Tibial artery (tissue), 4 donors: Measurements from ENCODE around the gene CTIF.

Experiments used
- DNase-seq, 2 donors: peaks; one replicate each; pipeline ENCODE4 v3.0.0-alpha.2; 2019
- H3K27ac ChIP-seq, 2 donors: fragments of 200-600 bp; sonication (generic) in 1 of 2; 1 replicate in 1 of 2; 2 replicates in 1 of 2; pipeline ENCODE4 v1.5.1; 2018 to 2019; ENCODE audit warnings: mild to moderate bottlenecking in 1 of 2
- H3K27me3 ChIP-seq, 2 donors: fragments of 200-600 bp; sonication (generic) in 1 of 2; one replicate each; pipeline versions ENCODE4 v1.5.1 to v1.6.0; 2016 to 2019
- H3K36me3 ChIP-seq, 3 donors: fragments of 200-600 bp; sonication (generic) in 2 of 3; one replicate each; pipeline ENCODE4 v1.5.1; 2016 to 2019; ENCODE audit warnings: mild to moderate bottlenecking in 2 of 3
- H3K4me1 ChIP-seq, 4 donors: fragments of 200-600 bp; sonication (generic) in 2 of 4; 1 replicate in 3 of 4; 2 replicates in 1 of 4; pipeline ENCODE4 v1.5.1; 2016 to 2019
- H3K4me3 ChIP-seq, 2 donors: fragments of 200-600 bp; sonication (generic) in 1 of 2; 1 replicate in 1 of 2; 2 replicates in 1 of 2; pipeline ENCODE4 v1.5.1; 2018 to 2019; ENCODE audit warnings: mild to moderate bottlenecking in 2 of 2
- H3K9me3 ChIP-seq, 3 donors: fragments of 200-600 bp; sonication (generic) in 1 of 3; one replicate each; pipeline ENCODE4 v1.5.1; 2016 to 2019
- CTCF ChIP-seq, 2 experiments: fragments of 200-600 bp in 1 of 2; fragments of 450-650 bp in 1 of 2; IDR thresholded peaks; one replicate each; pipeline ENCODE4 v1.5.1; 2017 to 2019; ENCODE audit warnings: antibody characterized with exemption in 2 of 2, mild to moderate bottlenecking in 1 of 2, moderate library complexity in 1 of 2
- intact Hi-C: fragments of 100-400 bp; cut with DNase I; formaldehyde crosslinking; loops from one replicate; pipeline ENCODE4 v1.15.0; 2023; ENCODE audit warnings: low total_unique reads

The CTIF gene

GRCh38 chr18:48705531-48705930 is 166.7 kb downstream of the CTIF start:
- intact Hi-C loops, result no loop called here
- DNase-seq, result no peak
- peaks cover 0 to 4% (median 0%) of the 10 kb centered on the region in 4 donors for H3K4me1 ChIP-seq
- H3K27ac ChIP-seq, result no peak overlapping the region
- no peaks in the 10 kb centered on the region for H3K9me3 ChIP-seq
- H3K36me3 ChIP-seq, result no peaks in the 10 kb centered on the region
- no peak overlapping the region for H3K4me3 ChIP-seq
- no peaks in the 10 kb centered on the region for H3K27me3 ChIP-seq
- TF ChIP-seq CTCF (IDR thresholded peaks at IDR 0.05), result no peak

GRCh38 chr18:48706731-48707130 is 167.9 kb downstream of the CTIF start:
- intact Hi-C loops, result no loop called here
- TF ChIP-seq CTCF (IDR thresholded peaks at IDR 0.05), result no peak
- no peaks in the 10 kb centered on the region for H3K27me3 ChIP-seq
- no peak for DNase-seq
- H3K4me3 ChIP-seq, result no peak overlapping the region
- H3K4me1 ChIP-seq, result peaks cover 0 to 13% (median 2%) of the 10 kb centered on the region in 4 donors
- H3K36me3 ChIP-seq, result no peaks in the 10 kb centered on the region
- H3K27ac ChIP-seq, result no peak overlapping the region
- H3K9me3 ChIP-seq, result no peaks in the 10 kb centered on the region

GRCh38 chr18:48707636-48708296 is 168.9 kb downstream of the CTIF start:
- Histone ChIP-seq H3K4me3 (no peak overlapping the region), H3K4me1 (peaks cover 0 to 20% (median 4%) of the 10 kb centered on the region in 4 donors), H3K27me3 (no peaks in the 10 kb centered on the region), H3K36me3 (no peaks in the 10 kb centered on the region), H3K27ac (no peak overlapping the region), H3K9me3 (no peaks in the 10 kb centered on the region)
- intact Hi-C loops, result no loop called here
- TF ChIP-seq CTCF (IDR thresholded peaks at IDR 0.05), result no peak
- DNase-seq, result no peak

GRCh38 chr18:48708807-48709206 is 170.0 kb downstream of the CTIF start:
- Histone ChIP-seq H3K4me1 (peaks cover 0 to 21% (median 4%) of the 10 kb centered on the region in 4 donors), H3K9me3 (no peaks in the 10 kb centered on the region), H3K27me3 (no peaks in the 10 kb centered on the region), H3K36me3 (peaks cover 0 to 7% (median 0%) of the 10 kb centered on the region in 3 donors), H3K4me3 (no peak overlapping the region), H3K27ac (no peak overlapping the region)
- intact Hi-C loops, result no loop called here
- DNase-seq, result no peak
- TF ChIP-seq CTCF (IDR thresholded peaks at IDR 0.05), result no peak

GRCh38 chr18:48709371-48710062 is 170.7 kb downstream of the CTIF start:
- no peaks in the 10 kb centered on the region for H3K27me3 ChIP-seq
- H3K9me3 ChIP-seq, result no peaks in the 10 kb centered on the region
- DNase-seq, result no peak
- H3K36me3 ChIP-seq, result peaks cover 0 to 7% (median 0%) of the 10 kb centered on the region in 3 donors
- no peak overlapping the region for H3K27ac ChIP-seq
- no peak for TF ChIP-seq CTCF (IDR thresholded peaks at IDR 0.05)
- intact Hi-C loops, result no loop called here
- no peak overlapping the region for H3K4me3 ChIP-seq
- peaks cover 0 to 21% (median 4%) of the 10 kb centered on the region in 4 donors for H3K4me1 ChIP-seq
